HepG2 (cell line): ENCODE measurements around the gene PSMB11. TPM values are rescaled to one million over a fixed set of nuclear protein-coding genes. Genes with fewer than 3 reads are reported as not detected.
A peak's percentile ranks its signal among the peaks of the same experiment; 100 is the strongest.

Experiments used
- CBFB ChIP-seq: sonication (generic); formaldehyde crosslinking; IDR thresholded peaks from 2 replicates; pipeline ENCODE4 v1.4.0; 2020; ENCODE audit warnings: missing genetic modification reagents
- CENPX ChIP-seq: sonication (generic); formaldehyde crosslinking; IDR thresholded peaks from 2 replicates; pipeline ENCODE4 v1.9.0; 2021; ENCODE audit warnings: mild to moderate bottlenecking, missing genetic modification reagents, moderate library complexity
- DNMT3B ChIP-seq: conservative IDR thresholded peaks from 2 replicates; pipeline ENCODE4 v1.6.1; 2016; ENCODE audit warnings: missing biosample characterization, control low read depth
- NFE2L2 ChIP-seq: fragments of 150-350 bp; IDR thresholded peaks from 2 replicates; pipeline ENCODE4 v1.6.1; 2014; ENCODE audit warnings: low read length
- NFYB ChIP-seq: sonication (generic); formaldehyde crosslinking; IDR thresholded peaks from 2 replicates; pipeline ENCODE4 v1.4.0; 2020; ENCODE audit warnings: missing genetic modification reagents
- POGZ ChIP-seq: sonication (generic); formaldehyde crosslinking; IDR thresholded peaks from 2 replicates; pipeline ENCODE4 v1.4.0; 2020; ENCODE audit warnings: mild to moderate bottlenecking, missing genetic modification reagents
- SUZ12 ChIP-seq: fragments of 150-350 bp; IDR thresholded peaks from 2 replicates; pipeline ENCODE4 v1.6.1; 2014; ENCODE audit warnings: low read depth, low read length
- ZFP1 ChIP-seq: IDR thresholded peaks from 2 replicates; pipeline ENCODE4 v1.6.1; 2016
- ZNF263 ChIP-seq: sonication (generic); formaldehyde crosslinking; IDR thresholded peaks from 2 replicates; pipeline ENCODE4 v1.4.0; 2020; ENCODE audit warnings: missing genetic modification reagents
- ZNF331 ChIP-seq: sonication (generic); formaldehyde crosslinking; IDR thresholded peaks from 2 replicates; pipeline ENCODE4 v1.4.0; 2020; ENCODE audit warnings: missing genetic modification reagents
- ZNF335 ChIP-seq: sonication (generic); formaldehyde crosslinking; IDR thresholded peaks from 2 replicates; pipeline ENCODE4 v1.4.0; 2020; ENCODE audit warnings: missing genetic modification reagents
- ZNF605 ChIP-seq: sonication (generic); formaldehyde crosslinking; IDR thresholded peaks from 2 replicates; pipeline ENCODE4 v1.8.0; 2022; ENCODE audit warnings: mild to moderate bottlenecking, missing genetic modification reagents
- ZNF703 ChIP-seq: sonication (generic); formaldehyde crosslinking; IDR thresholded peaks from 2 replicates; pipeline ENCODE4 v1.5.1; 2020; ENCODE audit warnings: missing genetic modification reagents, mild to moderate bottlenecking, moderate library complexity, borderline replicate concordance
- ZSCAN29 ChIP-seq: sonication (generic); formaldehyde crosslinking; conservative IDR thresholded peaks from 2 replicates; pipeline ENCODE4 v1.4.0; 2020; ENCODE audit warnings: mild to moderate bottlenecking, missing genetic modification reagents
- polyA plus RNA-seq, 8 experiments: library from polyadenylated mRNA; depleted of rRNA in 3 of 8; stranded (reverse) in 7 of 8; unstranded in 1 of 8; fragments of >200 nt; fragmentation: Illumina TruSeq in 4 of 8; extraction: Trizol in 4 of 8; gene quantifications; 2 replicates each; pipeline versions ENCODE4 v1.2.1 to v1.2.3, GENCODE V29; 2011 to 2016; ENCODE audit warnings: low read depth in 4 of 8, missing spikeins in 1 of 8, mixed read lengths in 1 of 8; ENCODE audit not compliant: insufficient read depth in 1 of 8
- total RNA-seq, 5 experiments: library from RNA; depleted of rRNA; stranded (reverse); fragments of >200 nt; fragmentation: Illumina TruSeq; extraction: Trizol; gene quantifications; 2 replicates each; pipeline ENCODE4 v1.2.3, GENCODE V29; 2016; ENCODE audit warnings: low read depth in 1 of 5
- TF ChIP-seq, protein P1 (sequence below): sonication (generic); formaldehyde crosslinking; IDR thresholded peaks from 2 replicates; pipeline ENCODE4 v1.4.0; 2020; ENCODE audit warnings: mild to moderate bottlenecking, missing genetic modification reagents, borderline replicate concordance
- TF ChIP-seq, protein P2 (sequence below): sonication (generic); formaldehyde crosslinking; IDR thresholded peaks from 2 replicates; pipeline ENCODE4 v1.4.0; 2020; ENCODE audit warnings: low read depth, mild to moderate bottlenecking, missing genetic modification reagents
- TF ChIP-seq, protein P3 (sequence below): sonication (generic); formaldehyde crosslinking; IDR thresholded peaks from 2 replicates; pipeline ENCODE4 v1.4.0; 2020; ENCODE audit warnings: missing genetic modification reagents

The PSMB11 gene
- total and polyA plus RNA-seq, 2 of the 13 experiments (the other 11 are each of a cell fraction or from before 2014, with no cell fraction given): not detected

DNA sequence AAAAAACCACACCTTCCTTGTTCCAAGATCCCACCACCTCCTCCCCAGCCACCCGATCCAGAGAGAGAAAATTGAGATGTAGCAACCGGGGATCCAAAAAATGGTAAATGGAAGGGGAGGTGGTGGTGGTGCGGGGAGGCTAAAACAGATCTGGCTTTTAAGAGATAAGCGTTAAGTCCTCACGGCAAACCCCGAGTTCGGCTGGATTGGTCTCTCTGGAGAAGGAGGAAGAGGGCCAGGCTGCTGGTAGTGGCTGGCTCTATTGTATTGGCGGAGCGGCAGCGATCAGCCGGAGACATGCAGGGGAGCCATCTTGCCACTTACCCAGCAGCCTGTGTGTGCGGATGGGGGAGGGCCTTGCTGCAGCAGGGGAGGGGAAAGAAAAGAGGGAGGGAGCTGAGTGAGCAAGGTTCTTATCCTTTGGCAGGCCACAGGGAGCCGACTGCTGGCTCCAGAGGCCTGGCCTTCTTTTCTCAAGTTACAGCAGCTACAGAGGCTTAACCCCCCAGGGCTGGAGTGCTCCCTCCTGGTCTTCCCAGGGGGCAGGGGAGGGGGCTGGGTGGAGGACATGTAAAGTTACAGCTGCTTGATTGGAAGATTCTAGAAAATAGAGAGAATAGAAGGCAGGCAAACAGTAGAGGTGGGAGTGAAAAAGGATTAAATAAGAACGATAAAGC, 29.4 kb downstream of the PSMB11 start (continued):
- TF ChIP-seq, protein P1, sequence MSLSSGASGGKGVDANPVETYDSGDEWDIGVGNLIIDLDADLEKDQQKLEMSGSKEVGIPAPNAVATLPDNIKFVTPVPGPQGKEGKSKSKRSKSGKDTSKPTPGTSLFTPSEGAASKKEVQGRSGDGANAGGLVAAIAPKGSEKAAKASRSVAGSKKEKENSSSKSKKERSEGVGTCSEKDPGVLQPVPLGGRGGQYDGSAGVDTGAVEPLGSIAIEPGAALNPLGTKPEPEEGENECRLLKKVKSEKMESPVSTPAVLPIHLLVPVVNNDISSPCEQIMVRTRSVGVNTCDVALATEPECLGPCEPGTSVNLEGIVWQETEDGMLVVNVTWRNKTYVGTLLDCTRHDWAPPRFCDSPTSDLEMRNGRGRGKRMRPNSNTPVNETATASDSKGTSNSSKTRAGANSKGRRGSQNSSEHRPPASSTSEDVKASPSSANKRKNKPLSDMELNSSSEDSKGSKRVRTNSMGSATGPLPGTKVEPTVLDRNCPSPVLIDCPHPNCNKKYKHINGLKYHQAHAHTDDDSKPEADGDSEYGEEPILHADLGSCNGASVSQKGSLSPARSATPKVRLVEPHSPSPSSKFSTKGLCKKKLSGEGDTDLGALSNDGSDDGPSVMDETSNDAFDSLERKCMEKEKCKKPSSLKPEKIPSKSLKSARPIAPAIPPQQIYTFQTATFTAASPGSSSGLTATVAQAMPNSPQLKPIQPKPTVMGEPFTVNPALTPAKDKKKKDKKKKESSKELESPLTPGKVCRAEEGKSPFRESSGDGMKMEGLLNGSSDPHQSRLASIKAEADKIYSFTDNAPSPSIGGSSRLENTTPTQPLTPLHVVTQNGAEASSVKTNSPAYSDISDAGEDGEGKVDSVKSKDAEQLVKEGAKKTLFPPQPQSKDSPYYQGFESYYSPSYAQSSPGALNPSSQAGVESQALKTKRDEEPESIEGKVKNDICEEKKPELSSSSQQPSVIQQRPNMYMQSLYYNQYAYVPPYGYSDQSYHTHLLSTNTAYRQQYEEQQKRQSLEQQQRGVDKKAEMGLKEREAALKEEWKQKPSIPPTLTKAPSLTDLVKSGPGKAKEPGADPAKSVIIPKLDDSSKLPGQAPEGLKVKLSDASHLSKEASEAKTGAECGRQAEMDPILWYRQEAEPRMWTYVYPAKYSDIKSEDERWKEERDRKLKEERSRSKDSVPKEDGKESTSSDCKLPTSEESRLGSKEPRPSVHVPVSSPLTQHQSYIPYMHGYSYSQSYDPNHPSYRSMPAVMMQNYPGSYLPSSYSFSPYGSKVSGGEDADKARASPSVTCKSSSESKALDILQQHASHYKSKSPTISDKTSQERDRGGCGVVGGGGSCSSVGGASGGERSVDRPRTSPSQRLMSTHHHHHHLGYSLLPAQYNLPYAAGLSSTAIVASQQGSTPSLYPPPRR: no peak
- TF ChIP-seq ZNF331 (peak; percentile 91), ZNF703 (no peak), CBFB (no peak; the same call in 1 of the 2 replicates), DNMT3B (CRISPR knock-in tag) (no peak; the same call in 1 of the 2 replicates), NFYB (CRISPR knock-in tag) (peak; percentile 35; the same call in 1 of the 2 replicates), ZNF263 (CRISPR knock-in tag) (peak; percentile 99), POGZ (CRISPR knock-in tag) (peak; percentile 89), CENPX (CRISPR knock-in tag) (no peak), ZFP1 (CRISPR knock-in tag) (peak; percentile 61; the same call in 1 of the 2 replicates), ZNF335 (peak; percentile 56; the same call in 1 of the 2 replicates), NFE2L2 (no peak), SUZ12 (peak; percentile 27; the same call in 1 of the 2 replicates), ZSCAN29 (peak; percentile 27), ZNF605 (CRISPR knock-in tag) (peak; percentile 97)
- TF ChIP-seq, protein P2, sequence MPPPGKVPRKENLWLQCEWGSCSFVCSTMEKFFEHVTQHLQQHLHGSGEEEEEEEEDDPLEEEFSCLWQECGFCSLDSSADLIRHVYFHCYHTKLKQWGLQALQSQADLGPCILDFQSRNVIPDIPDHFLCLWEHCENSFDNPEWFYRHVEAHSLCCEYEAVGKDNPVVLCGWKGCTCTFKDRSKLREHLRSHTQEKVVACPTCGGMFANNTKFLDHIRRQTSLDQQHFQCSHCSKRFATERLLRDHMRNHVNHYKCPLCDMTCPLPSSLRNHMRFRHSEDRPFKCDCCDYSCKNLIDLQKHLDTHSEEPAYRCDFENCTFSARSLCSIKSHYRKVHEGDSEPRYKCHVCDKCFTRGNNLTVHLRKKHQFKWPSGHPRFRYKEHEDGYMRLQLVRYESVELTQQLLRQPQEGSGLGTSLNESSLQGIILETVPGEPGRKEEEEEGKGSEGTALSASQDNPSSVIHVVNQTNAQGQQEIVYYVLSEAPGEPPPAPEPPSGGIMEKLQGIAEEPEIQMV (CRISPR knock-in tag): peak; percentile 39; the same call in 1 of the 2 replicates
- TF ChIP-seq, protein P3, sequence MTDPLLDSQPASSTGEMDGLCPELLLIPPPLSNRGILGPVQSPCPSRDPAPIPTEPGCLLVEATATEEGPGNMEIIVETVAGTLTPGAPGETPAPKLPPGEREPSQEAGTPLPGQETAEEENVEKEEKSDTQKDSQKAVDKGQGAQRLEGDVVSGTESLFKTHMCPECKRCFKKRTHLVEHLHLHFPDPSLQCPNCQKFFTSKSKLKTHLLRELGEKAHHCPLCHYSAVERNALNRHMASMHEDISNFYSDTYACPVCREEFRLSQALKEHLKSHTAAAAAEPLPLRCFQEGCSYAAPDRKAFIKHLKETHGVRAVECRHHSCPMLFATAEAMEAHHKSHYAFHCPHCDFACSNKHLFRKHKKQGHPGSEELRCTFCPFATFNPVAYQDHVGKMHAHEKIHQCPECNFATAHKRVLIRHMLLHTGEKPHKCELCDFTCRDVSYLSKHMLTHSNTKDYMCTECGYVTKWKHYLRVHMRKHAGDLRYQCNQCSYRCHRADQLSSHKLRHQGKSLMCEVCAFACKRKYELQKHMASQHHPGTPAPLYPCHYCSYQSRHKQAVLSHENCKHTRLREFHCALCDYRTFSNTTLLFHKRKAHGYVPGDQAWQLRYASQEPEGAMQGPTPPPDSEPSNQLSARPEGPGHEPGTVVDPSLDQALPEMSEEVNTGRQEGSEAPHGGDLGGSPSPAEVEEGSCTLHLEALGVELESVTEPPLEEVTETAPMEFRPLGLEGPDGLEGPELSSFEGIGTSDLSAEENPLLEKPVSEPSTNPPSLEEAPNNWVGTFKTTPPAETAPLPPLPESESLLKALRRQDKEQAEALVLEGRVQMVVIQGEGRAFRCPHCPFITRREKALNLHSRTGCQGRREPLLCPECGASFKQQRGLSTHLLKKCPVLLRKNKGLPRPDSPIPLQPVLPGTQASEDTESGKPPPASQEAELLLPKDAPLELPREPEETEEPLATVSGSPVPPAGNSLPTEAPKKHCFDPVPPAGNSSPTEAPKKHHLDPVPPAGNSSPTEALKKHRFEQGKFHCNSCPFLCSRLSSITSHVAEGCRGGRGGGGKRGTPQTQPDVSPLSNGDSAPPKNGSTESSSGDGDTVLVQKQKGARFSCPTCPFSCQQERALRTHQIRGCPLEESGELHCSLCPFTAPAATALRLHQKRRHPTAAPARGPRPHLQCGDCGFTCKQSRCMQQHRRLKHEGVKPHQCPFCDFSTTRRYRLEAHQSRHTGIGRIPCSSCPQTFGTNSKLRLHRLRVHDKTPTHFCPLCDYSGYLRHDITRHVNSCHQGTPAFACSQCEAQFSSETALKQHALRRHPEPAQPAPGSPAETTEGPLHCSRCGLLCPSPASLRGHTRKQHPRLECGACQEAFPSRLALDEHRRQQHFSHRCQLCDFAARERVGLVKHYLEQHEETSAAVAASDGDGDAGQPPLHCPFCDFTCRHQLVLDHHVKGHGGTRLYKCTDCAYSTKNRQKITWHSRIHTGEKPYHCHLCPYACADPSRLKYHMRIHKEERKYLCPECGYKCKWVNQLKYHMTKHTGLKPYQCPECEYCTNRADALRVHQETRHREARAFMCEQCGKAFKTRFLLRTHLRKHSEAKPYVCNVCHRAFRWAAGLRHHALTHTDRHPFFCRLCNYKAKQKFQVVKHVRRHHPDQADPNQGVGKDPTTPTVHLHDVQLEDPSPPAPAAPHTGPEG: peak; percentile 79; the same call in 1 of the 2 replicates
